WTC11 (cell line): ENCODE measurements around the gene EFEMP2. TPM values are rescaled to one million over a fixed set of nuclear protein-coding genes. Genes with fewer than 3 reads are reported as not detected.
A peak's percentile ranks its signal among the peaks of the same experiment; 100 is the strongest.

Experiments
- ATAC-seq: fragments of 200-7000 bp; cut with Tn5 transposase; 2 replicates; pipeline ENCODE4 v1.10.0; 2021; ENCODE audit warnings: mild to moderate bottlenecking, moderate library complexity
- CTCF ChIA-PET: fragments of 300-600 bp; sonication (Branson Sonifier 250); formaldehyde crosslinking; loops from one replicate; lab custom pipeline; 2021; ENCODE audit warnings: antibody characterized with exemption; lab: Charles Lee
- POLR2A ChIA-PET: fragments of 350-600 bp; sonication (Branson Sonifier 250); formaldehyde crosslinking; loops from one replicate; lab custom pipeline; 2021; ENCODE audit warnings: antibody characterized with exemption; lab: Charles Lee
- DNase-seq: peaks from one replicate; pipeline ENCODE4 v3.0.0; 2021; ENCODE audit warnings: low spot score
- H3K27ac Mint-ChIP-seq: 2 replicates; pipeline ENCODE4 v1.8.0; 2021; ENCODE audit warnings: mixed read lengths
- H3K27me3 Mint-ChIP-seq: 2 replicates; pipeline ENCODE4 v1.8.0; 2021; ENCODE audit warnings: low read depth, mild to moderate bottlenecking, moderate library complexity, mixed read lengths
- H3K36me3 Mint-ChIP-seq: 2 replicates; pipeline ENCODE4 v1.8.0; 2021; ENCODE audit warnings: mixed read lengths
- H3K4me1 Mint-ChIP-seq: 2 replicates; pipeline ENCODE4 v1.8.0; 2022; ENCODE audit warnings: mixed read lengths
- H3K4me3 Mint-ChIP-seq: 2 replicates; pipeline ENCODE4 v1.8.0; 2021; ENCODE audit warnings: mild to moderate bottlenecking, moderate library complexity, mixed read lengths
- H3K9me3 Mint-ChIP-seq: 2 replicates; pipeline ENCODE4 v1.8.0; 2021; ENCODE audit warnings: mixed read lengths
- ARID4B ChIP-seq: sonication (generic); formaldehyde crosslinking; IDR thresholded peaks from 2 replicates; pipeline ENCODE4 v1.8.0; 2023; ENCODE audit warnings: missing genetic modification reagents, mild to moderate bottlenecking, borderline replicate concordance
- ATF1 ChIP-seq: sonication (generic); formaldehyde crosslinking; IDR thresholded peaks from 2 replicates; pipeline ENCODE4 v1.8.1; 2023; ENCODE audit warnings: mild to moderate bottlenecking, moderate library complexity, missing genetic modification reagents
- ATF2 ChIP-seq: sonication (generic); formaldehyde crosslinking; IDR thresholded peaks from 2 replicates; pipeline ENCODE4 v1.8.1; 2022; ENCODE audit warnings: low read depth, missing genetic modification reagents, borderline replicate concordance
- E2F5 ChIP-seq: sonication (generic); formaldehyde crosslinking; IDR thresholded peaks from 2 replicates; pipeline ENCODE4 v1.8.1; 2022; ENCODE audit warnings: mild to moderate bottlenecking, moderate library complexity, missing genetic modification reagents
- EMX1 ChIP-seq: fragments of 250-450 bp; sonication (Bioruptor Pico); IDR thresholded peaks from 2 replicates; pipeline ENCODE4 v1.8.0; 2021; ENCODE audit warnings: mild to moderate bottlenecking
- ESRRA ChIP-seq: sonication (generic); formaldehyde crosslinking; IDR thresholded peaks from 2 replicates; pipeline ENCODE4 v1.8.1; 2022; ENCODE audit warnings: mild to moderate bottlenecking, missing genetic modification reagents, borderline replicate concordance
- GTF2I ChIP-seq: fragments of 250-450 bp; sonication (Bioruptor Pico); conservative IDR thresholded peaks from 2 replicates; pipeline ENCODE4 v1.4.0; 2021; ENCODE audit warnings: mild to moderate bottlenecking
- IRF2 ChIP-seq: sonication (generic); formaldehyde crosslinking; IDR thresholded peaks from 2 replicates; pipeline ENCODE4 v1.8.0; 2022; ENCODE audit warnings: low read depth, missing genetic modification reagents, borderline replicate concordance
- NFATC4 ChIP-seq: fragments of 250-450 bp; sonication (Bioruptor Pico); IDR thresholded peaks from 2 replicates; pipeline ENCODE4 v1.9.0; 2021; ENCODE audit warnings: mild to moderate bottlenecking
- PRDM15 ChIP-seq: sonication (generic); formaldehyde crosslinking; IDR thresholded peaks from 2 replicates; pipeline ENCODE4 v1.8.0; 2022; ENCODE audit warnings: missing genetic modification reagents
- RELA ChIP-seq: sonication (generic); formaldehyde crosslinking; IDR thresholded peaks from 2 replicates; pipeline ENCODE4 v1.8.1; 2022; ENCODE audit warnings: missing genetic modification reagents, mild to moderate bottlenecking, borderline replicate concordance
- SMAD3 ChIP-seq: sonication (generic); formaldehyde crosslinking; IDR thresholded peaks from 2 replicates; pipeline ENCODE4 v1.8.0; 2022; ENCODE audit warnings: missing genetic modification reagents, mild to moderate bottlenecking, borderline replicate concordance
- SOX15 ChIP-seq: fragments of 250-450 bp; sonication (Bioruptor Pico); IDR thresholded peaks from 2 replicates; pipeline ENCODE4 v1.9.0; 2021; ENCODE audit warnings: mild to moderate bottlenecking
- TEAD4 ChIP-seq: sonication (generic); formaldehyde crosslinking; IDR thresholded peaks from 2 replicates; pipeline ENCODE4 v1.8.0; 2022; ENCODE audit warnings: mild to moderate bottlenecking, missing genetic modification reagents
- ZMAT4 ChIP-seq: fragments of 250-450 bp; sonication (Bioruptor Pico); IDR thresholded peaks from 2 replicates; pipeline ENCODE4 v1.9.0; 2021; ENCODE audit warnings: mild to moderate bottlenecking
- ZNF219 ChIP-seq: sonication (generic); formaldehyde crosslinking; IDR thresholded peaks from 2 replicates; pipeline ENCODE4 v1.8.0; 2023; ENCODE audit warnings: missing genetic modification reagents, mild to moderate bottlenecking, borderline replicate concordance
- ZNF232 ChIP-seq: sonication (generic); formaldehyde crosslinking; IDR thresholded peaks from 2 replicates; pipeline ENCODE4 v1.8.0; 2022; ENCODE audit warnings: mild to moderate bottlenecking, missing genetic modification reagents
- ZNF317 ChIP-seq: sonication (generic); formaldehyde crosslinking; IDR thresholded peaks from 2 replicates; pipeline ENCODE4 v1.8.1; 2023; ENCODE audit warnings: low read depth, mild to moderate bottlenecking, moderate library complexity, missing genetic modification reagents, borderline replicate concordance
- ZNF416 ChIP-seq: fragments of 250-450 bp; sonication (Bioruptor Pico); IDR thresholded peaks from 2 replicates; pipeline ENCODE4 v1.9.0; 2021; ENCODE audit warnings: mild to moderate bottlenecking, inconsistent platforms
- ZNF423 ChIP-seq: fragments of 250-450 bp; sonication (Bioruptor Pico); IDR thresholded peaks from 2 replicates; pipeline ENCODE4 v2.1.2; 2022; ENCODE audit warnings: mild to moderate bottlenecking, moderate library complexity
- ZNF425 ChIP-seq: fragments of 250-450 bp; sonication (Bioruptor Pico); conservative IDR thresholded peaks from 2 replicates; pipeline ENCODE4 v1.9.0; 2021; ENCODE audit warnings: mild to moderate bottlenecking
- ZSCAN18 ChIP-seq: fragments of 250-450 bp; sonication (Bioruptor Pico); IDR thresholded peaks from 2 replicates; pipeline ENCODE4 v2.1.2; 2022; ENCODE audit warnings: mild to moderate bottlenecking, moderate library complexity
- total RNA-seq: library from RNA; stranded (reverse); gene quantifications from 3 replicates; pipeline ENCODE4 v1.2.3, GENCODE V29; 2021

The EFEMP2 gene
- total RNA-seq, 1 experiment from 2014 or later, result 14.2 TPM

GRCh38 chr11:65817312-65817834 lies 55.2 kb downstream of the EFEMP2 start (continued):
- TF ChIP-seq E2F5 (CRISPR knock-in tag) (no peak), GTF2I (CRISPR knock-in tag) (0 out of 2 replicates have a peak, but pooled peaks have one; percentile 55), ZMAT4 (no peak)

- 0 out of 2 replicates have a peak, but pooled peaks cover 3% of the 10 kb centered on the region for H3K9me3 Mint-ChIP-seq
- POLR2A ChIA-PET, result interaction anchor here (0.7 kb wide), 1 partner anchor 37 kb away, joined by 3 read pairs; no protein-coding TSS in a partner anchor
- DNase-seq, result no peak
- no peak for TF ChIP-seq ZNF232
- TF ChIP-seq ATF2 (CRISPR knock-in tag), result no peak
- TF ChIP-seq ZNF423 (CRISPR knock-in tag), result no peak
- no peak for TF ChIP-seq ZNF425
- no peak for TF ChIP-seq RELA
- no peak for TF ChIP-seq TEAD4 (CRISPR knock-in tag)
- TF ChIP-seq ESRRA (CRISPR knock-in tag), result no peak
- TF ChIP-seq PRDM15 (CRISPR knock-in tag), result no peak
- TF ChIP-seq ATF1, result no peak
- no peak for TF ChIP-seq ZNF317 (CRISPR knock-in tag)
- TF ChIP-seq ZNF416, result no peak
- no peak for TF ChIP-seq SOX15
- TF ChIP-seq SMAD3 (CRISPR knock-in tag), result no peak
- TF ChIP-seq EMX1 (CRISPR knock-in tag), result no peak
- no peak for TF ChIP-seq ARID4B
- no peak for TF ChIP-seq ZSCAN18 (CRISPR knock-in tag)
- TF ChIP-seq NFATC4 (CRISPR knock-in tag), result no peak
- TF ChIP-seq IRF2 (CRISPR knock-in tag), result no peak
- no peak for TF ChIP-seq ZNF219 (CRISPR knock-in tag)
- TF ChIP-seq, all 79 proteins: peak for 0
- CTCF ChIA-PET, result interaction anchor here (0.8 to 6.2 kb wide), 12 partner anchors 26 to 229 kb away, joined by 4 to 159 read pairs (median 7); partner anchors contain the start of genes AP5B1, KAT5, MUS81 and OVOL1
- Mint-ChIP-seq H3K4me1 (0 out of 2 replicates have a peak, but pooled peaks cover 5% of the 10 kb centered on the region), H3K27ac (no peak overlapping the region), H3K27me3 (peaks cover 15% of the 10 kb centered on the region), H3K4me3 (peak overlapping the region; percentile 72), H3K36me3 (no peaks in the 10 kb centered on the region)
- no peak for ATAC-seq
Observed at GRCh38 chr11:65816696-65817095, 55.9 kb downstream of the EFEMP2 start.
